GM21423 (cell line): ENCODE measurements around the gene G6PD.
"Not testable (repeated sequence)": the region's sequence is repeated elsewhere in the genome, so short reads cannot be mapped to it uniquely, and the experiment has no call there.

Experiments used
- ATAC-seq: cut with Tn5 transposase; IDR thresholded peaks from one replicate; pipeline ENCODE4 v1.9.1; 2021; ENCODE audit warnings: mild to moderate bottlenecking, moderate library complexity; ENCODE audit not compliant: unreplicated experiment

The G6PD gene

GRCh38 chrX:154515966-154516655 lies 30.5 kb downstream of the G6PD start, which contains the start of gene FAM3A:
TSS of gene FAM3A (minus strand) at chrX:154516232. CDS start at chrX:154515772, 460 bp downstream.
- ATAC-seq, result peak; percentile 94

DNA sequence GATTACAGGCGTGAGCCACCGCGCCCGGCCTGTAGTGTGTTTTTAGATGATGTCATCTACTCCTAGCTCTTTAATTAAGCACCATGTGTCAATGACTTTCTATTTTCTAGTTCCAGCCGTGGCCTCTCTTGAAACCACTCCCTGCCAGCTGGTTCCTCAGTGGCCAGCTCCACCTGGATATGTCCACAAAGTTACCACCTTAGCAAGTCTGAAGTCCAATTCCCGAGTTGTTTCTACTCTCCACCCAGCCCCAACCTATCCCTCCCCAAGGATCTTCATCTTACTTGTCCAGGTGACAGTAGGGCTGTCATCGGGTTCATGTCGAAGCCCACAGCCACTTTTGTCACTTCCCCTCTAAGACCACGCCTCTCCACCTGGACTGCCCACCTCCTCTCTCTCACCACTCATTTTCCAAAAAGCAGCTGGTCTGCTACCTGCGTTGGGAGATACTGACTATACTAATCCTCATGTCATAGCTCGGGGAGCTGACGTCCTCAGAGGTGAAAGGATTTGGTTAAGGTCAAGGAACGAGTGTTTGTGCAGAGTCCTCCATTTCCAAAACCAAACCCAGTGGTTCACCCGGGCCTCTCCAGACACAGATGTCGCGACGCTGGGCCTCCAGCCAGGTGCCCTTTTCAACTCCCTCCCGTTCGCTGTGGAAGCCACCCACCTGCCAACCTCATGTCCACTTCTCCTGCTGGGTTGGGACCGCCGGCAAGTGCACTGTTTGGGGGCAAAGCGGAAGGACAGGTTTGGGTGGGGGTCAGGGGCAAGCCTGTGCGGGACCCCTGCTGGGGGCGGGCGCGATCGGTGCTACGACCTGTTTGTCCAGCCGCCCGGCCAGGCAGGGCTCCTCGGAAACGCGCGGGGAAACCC lies 31.3 kb downstream of the G6PD start:
- no peak for ATAC-seq

DNA sequence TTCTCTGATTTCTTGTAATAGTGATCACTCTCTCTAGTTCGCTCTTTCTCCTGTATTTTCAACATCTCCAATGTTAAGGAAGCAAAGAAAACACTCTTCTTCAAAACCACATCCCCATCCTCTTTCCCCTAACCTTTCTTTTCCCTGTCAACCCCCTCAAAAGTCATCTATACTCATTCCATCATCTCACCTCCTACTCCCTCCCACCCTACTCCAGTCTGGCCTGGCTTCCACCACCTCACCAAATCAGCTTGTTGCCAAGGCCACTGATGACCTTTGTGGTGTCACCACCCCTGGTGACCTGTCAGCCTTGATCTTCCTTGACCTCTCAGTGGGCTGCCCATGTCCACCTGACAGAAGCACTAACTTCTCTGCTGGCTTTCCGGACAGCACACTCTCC lies 32.9 kb downstream of the G6PD start:
- no peak for ATAC-seq

DNA sequence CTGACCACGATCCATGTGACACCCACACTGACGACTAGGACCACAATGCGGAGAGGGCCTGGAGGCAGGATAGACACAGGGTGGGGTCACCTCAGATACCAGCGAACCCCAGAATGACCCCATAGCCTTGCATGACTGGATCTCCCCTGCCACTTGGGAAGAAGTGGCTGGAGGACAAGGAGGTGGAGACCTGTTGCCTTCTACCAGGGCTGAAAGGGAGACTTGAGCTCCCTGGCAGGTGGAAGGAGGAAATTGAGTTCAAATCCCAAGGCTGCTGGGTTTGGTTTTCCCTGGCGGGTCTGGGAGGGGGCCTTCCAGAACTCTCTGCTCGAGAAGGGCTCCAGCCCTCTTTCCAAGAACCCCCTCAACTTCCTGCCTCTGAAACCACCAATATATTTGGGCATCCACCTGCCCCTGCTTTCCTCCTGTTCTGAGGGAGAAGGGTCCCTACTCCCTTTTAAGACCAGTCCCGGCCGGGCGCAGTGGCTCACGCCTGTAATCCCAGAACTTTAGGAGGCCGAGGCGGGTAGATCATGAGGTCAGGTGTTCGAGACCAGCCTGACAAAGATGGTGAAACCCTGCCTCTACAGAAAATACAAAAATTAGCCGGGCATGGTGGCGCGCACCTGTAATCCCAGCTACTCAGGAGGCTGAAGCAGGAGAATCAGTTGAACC lies 33.6 kb downstream of the G6PD start:
- ATAC-seq, result no peak

DNA sequence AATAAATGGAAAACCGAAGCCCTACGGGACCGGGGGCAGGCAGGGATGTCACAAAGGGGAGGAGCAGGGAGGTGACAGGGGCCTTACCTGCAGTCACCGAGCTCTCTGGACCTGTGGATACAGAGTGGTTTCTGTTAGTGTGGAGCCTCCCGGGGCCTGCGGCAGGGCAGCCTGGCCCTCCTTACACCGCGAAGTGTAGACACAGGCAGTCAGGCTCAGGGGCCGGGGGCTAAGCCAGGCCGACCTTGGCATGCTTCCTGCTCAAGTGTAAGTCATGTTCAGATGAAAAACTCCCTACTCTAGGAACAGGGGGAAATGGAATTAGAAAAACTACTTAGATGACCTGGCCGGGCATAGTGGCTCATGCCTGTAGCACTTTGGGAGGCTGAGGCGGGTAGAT lies 34.9 kb downstream of the G6PD start:
- ATAC-seq, result no peak

DNA sequence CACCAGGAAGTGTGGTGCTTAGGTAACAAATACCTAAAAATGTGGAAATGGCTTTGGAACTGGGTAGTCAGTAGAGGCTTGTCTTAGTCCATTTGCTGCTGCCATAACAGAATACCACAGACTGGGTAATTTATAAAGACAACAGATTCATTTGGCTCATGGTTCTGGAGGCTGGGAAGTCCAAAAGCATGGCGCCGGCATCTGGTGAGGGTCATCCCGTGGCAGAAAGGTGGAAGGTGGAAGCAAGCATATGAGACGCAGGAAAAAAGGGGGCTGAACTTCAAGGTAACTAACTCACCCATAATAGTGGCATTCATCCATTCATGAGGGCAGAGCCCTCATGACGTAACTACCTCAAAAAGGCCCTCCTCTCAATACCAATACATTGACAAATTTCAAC lies 37.2 kb downstream of the G6PD start:
- ATAC-seq, result no peak

GRCh38 chrX:154508384-154508745 lies 38.3 kb downstream of the G6PD start:
- ATAC-seq, result no peak

- ATAC-seq, result no peak
These were observed 38.8 kb downstream of the G6PD start for GRCh38 chrX:154507673-154508383.

DNA sequence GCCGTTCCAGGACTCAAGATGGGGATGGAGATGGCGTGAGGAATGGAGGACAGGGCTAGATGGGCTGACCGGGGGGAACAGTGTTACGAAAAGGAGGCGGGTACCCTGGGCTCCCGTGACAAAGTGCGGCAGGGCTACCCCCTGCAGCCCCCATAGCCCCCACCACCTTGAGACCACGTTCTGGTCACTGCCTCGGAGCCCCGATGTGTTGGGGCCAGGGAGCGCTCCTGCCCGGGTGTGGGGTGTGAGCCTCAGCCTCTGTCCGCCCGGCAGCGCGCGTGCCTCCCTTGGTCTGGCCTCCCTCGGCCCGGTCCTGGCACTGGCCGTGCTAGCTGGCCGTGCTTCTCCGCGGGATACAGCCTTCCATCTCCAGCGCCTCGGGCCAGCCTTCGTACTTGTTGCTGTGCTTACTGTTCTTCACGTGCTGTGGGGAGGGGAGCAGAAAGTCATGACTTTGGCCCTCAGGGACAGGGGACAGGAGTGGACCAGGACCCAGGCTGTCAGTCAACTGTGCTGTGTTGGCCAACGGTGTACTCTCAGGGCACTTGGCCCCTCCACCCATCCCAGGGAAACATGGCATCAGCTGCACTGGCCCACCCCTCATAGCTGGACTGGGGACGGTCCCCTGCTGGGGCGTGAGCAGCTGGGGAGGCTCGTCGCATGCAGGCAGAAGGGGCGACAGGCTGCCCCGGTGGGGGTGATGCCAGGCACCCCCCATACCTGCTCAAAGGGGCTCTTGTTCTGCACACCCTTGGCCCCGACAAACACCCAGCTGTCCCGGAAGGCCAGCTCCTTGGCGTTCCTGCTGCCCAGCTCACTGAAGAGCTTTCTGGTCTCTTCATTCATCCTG lies 39.9 kb downstream of the G6PD start:
- ATAC-seq, result no peak

DNA sequence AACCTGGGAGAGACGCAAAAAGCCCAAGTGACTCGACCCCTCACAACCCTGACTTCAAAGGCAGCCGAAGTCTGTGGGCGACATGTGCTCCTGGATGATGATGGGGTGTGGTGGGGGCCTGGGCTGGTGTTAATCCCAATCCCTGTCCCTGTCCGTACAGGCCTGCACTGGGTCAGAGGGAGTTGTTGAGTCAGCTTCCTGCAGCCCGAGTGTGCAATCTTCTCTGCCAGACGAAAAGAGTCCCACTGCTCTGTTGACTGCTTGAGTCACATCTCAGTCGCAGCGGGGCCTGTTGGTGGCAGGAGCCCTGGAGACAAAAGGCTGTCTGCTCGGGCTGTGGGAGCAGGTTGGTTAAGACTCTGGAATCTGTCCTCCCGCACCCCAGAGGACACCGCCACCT lies 40.9 kb downstream of the G6PD start:
- no peak for ATAC-seq

- ATAC-seq, result no peak
These were observed 43.7 kb downstream of the G6PD start for GRCh38 chrX:154502989-154503388.

- no peak for ATAC-seq
These were observed 44.5 kb downstream of the G6PD start for GRCh38 chrX:154502098-154502497.

DNA sequence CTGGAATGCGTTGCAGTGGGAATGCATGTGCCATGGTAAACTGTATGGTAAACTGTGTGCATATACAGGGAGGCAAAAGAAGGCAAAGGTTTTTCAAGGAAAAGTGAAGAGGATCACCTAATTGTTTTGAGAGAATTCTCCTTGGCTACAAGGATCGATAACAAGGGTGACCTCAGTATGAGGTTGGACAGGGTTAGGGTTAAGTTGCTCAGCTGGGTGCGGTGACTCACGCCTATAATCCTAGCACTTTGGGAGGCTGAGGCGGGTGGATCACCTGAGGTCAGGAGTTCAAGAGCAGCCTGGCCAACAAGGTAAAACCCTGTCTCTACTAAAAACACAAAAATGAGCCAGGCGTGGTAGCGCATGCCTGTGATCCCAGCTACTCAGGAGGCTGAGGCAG lies 45.2 kb downstream of the G6PD start:
- ATAC-seq, result not testable (repeated sequence)

- ATAC-seq, result not testable (repeated sequence)
These were observed 50.0 kb downstream of the G6PD start for GRCh38 chrX:154496591-154497137.

DNA sequence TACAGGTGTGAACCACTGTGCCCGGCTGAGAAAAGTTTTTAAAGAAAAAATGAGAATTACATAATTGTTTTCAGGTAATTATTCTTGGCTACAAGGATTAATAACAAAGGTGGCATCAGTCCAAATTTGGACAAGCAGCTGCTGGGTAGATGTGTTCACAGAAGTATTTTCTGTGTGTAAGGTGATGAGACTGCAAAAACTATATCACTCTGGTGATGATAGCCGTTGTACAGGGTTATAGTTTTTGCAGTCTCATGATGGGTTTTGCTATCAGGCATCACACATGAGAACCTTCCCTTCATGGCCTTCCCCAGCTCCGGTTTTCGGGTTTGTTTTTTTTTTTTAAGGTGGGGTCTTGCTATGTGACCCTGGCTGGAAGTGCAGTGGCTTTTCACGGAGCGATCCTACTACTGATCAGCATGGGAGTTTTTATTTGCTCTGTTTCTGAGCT lies 51.1 kb downstream of the G6PD start:
- ATAC-seq, result no peak

GRCh38 chrX:154494715-154495114 lies 51.9 kb downstream of the G6PD start:
- ATAC-seq, result no peak

GRCh38 chrX:154490414-154491083 lies 56.1 kb downstream of the G6PD start, which contains the start of gene SLC10A3:
TSS of gene SLC10A3 (minus strand) at chrX:154490629. CDS start at chrX:154488940, 1,689 bp downstream.
- peak; percentile 81 for ATAC-seq

GRCh38 chrX:154490021-154490413 lies 56.6 kb downstream of the G6PD start:
- peak; percentile 16 for ATAC-seq

GRCh38 chrX:154489182-154489581 lies 57.5 kb downstream of the G6PD start:
- ATAC-seq, result no peak
